ENCODE data around the gene KAZN.

Gene KAZN

DNA sequence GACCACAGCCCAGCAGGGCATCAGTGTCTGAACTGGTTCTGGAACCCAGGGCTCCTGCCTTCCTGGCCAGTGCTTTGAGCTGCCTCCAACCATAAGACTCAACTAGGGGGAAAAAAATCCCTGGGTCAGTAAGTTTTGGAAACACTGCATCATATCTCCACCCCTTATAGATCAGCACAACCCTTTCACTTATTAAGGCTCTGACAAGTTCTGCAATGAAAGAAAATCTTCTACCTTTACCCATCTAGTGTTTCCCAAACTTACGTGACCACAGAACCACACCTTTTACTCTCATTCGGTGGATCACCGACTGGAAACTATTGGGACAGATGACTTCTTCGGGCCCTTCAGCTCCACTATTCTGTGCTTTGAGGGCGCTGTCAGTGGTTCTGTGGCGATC is 476.7 kb downstream of the KAZN start:
- DNase-seq: no peak

DNA sequence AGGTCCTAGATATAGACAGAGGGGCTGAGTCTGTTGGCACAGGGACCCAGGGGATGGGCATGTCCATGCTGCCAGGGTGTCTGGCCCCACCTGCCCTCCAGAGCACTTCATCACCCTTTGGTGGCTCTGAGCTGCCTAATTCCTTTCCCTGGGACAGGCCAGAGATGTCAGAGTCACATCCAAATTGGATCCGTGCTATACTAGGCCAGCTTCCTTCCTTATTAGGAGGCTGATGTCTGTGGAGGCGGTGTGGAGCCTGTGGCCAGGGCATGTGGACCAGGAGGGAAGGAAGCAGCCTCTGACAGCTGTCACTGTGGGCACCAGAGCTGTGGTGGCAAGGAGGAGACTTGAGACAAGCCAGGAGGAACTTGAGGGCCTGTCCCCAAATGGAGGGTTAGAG is 477.3 kb downstream of the KAZN start:
- DNase-seq: no peak

DNA sequence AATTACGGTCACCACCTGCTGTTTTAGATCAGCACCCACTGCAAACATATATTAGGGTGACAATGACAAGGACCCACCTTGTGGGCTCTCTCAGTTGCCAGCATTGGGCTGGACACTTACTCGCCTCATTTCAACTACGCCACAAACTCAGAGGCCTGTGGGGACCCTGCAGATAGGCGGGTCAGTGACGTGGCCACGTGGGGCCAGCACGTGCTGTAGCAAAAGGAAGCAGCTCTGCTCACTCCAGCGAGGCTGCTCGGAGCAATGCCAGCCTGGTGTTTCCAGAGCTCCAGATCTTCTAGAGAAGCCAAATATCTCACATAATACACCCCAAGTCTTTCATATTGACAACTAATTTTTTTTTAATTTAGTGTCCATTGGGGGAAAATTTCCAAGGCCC is 478.3 kb downstream of the KAZN start:
- DNase-seq: no peak

DNA sequence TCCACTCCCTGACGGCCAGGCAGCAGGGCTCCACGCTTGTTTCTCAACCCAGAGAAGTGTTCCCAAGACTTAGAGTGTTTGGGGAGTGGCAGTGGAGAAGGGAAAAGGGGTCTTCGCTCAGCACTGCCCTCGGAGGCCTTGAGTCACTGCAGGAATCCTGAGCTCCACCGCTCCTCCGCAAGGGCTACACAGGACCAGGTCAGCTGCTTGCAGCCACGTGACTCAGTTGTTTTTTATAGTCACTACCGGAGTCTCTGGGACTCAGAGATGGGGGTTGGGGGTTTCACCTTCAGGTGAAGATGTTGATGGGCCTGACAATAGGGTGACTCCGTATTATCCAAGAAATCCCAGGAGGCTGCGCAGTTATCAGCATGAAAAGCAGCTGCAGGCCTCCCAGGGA is 478.9 kb downstream of the KAZN start:
- no peak for DNase-seq

DNA sequence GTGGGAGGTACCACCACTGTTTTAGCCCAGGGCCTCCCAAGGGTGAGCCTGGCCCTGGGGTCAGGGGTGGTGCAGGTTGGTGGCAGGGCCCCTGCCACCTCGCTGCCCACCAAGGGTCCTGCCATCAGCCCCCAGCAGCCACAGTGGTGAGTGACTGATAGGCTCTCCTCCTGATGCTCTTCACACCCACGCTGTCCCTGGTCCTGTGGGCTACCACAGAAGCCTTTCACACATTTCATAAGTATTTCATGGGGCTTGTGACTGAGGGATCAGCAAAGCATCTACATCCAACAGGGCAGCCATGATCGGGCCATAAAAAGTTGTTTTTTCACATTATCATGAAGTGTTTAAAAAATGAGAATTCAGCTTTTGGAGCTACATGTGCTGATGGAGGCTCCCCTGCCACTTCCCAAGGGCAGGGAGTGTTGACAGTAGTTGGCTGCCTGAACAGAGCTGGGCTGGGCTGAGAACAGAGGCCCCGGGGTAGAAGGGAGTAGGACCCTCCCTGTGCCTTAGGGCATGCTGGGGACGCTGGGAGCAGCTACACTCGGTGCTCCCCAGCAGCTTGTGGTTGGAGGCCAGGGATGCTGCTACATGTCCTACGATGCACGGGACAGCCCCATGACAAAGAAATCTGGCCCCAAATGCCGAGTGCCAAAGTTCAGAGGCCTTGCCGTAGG is 482.0 kb downstream of the KAZN start:
- DNase-seq: no peak

DNA sequence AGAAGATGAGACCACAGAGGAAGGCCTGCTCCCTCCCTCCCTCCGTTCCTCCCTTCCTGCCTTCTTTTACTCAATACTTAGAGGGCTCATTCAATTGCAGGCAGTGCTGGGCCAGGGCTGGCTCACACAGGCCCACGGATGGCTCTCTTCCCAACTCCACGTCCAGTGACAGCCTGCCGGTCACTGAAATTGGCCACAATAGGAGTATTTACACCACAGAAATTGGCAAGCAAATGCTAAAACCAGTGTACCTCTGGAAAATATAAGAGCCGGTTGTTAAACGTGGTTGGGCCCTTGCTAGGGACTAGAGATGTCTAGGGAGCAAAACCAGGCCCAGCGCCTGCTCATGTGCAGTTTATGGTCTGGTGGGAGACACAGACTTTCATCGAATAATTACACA is 482.6 kb downstream of the KAZN start:
- no peak for DNase-seq

DNA sequence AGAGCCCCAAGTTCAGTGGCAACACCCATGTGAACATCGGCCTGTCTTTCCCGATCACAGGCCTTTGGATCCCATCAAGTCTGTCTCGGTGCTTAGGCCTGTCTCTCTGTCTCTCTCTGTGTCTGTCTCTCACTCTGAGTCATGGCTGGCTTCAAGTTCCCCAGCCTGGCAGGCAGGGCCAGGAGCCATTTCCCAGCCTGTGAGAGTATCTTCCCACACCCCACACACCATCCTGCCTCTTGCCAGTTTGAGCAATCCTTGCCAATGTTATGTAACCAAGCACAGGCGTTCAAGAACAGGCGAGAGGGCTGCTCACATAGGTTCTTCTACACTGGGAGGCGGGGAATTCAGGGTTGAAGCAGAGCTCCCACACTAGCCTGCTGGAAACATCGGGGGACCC is 485.1 kb downstream of the KAZN start:
- DNase-seq: no peak

DNA sequence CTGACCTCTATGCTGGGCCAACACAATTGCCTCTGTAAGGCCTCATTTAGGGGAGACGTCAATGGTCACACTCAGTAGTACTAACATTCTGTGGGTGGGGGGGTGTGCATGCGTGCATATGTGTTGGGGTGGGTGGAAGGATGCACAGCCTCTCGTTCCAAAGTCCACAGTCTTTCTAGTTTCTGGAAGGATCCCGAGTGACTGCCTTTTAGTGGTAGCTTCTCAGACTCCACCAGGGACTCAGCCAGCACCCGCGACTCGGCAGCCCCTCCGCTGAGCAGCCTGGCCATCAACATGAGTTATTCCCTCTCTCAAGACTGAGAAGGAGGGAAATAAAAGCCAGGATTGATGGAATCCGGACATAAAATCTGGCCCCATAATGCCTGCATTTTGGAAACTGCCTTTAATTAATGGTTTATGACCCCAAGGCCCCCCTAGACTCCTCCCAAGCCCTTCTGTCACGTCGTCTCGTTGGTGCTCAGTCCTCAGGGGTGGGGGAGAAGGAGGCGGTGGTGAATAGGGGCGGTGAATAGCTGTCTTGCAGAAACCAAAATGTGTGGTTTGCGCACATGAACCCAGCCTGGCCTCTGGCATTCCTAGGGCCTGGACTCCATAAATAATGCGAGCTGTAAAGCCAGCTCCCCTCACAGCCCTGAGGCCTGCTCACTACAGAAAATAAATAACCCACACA is 489.9 kb downstream of the KAZN start:
- no peak for DNase-seq

DNA sequence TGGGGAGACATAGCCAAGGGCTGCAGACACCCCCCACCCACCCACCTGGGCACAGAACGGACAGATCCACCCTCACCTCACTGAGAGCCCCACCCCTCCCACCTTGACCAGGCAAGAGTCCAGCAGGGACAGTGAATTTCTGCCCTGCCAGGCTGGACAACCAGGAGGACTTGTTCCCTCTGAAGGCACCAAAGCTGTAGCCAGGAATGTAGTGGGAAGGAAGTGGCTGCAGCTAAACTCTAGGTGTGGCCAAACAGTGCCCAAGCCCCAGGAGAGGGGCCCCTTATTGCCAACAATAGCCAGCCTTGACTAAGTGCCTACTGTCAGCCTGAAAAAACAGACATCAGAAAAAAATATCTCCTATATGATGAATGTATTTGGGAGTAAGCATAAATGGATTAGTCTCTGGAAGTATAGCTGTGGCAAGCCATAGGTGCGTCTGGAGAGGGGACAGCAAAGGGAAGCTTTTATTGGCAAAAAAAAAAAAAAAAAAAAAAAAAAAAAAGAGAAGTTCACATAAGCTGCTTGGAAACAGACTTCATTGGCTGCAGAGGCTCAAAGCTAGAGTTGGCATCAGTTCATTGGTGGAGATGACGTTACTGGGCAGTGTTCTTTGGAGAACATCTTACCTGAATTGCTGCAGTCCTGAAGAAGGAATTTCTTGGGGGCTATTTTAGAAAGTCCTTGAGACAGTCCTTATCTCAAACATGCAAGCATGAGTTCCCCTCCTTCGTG is 490.9 kb downstream of the KAZN start:
- no peak for DNase-seq

DNA sequence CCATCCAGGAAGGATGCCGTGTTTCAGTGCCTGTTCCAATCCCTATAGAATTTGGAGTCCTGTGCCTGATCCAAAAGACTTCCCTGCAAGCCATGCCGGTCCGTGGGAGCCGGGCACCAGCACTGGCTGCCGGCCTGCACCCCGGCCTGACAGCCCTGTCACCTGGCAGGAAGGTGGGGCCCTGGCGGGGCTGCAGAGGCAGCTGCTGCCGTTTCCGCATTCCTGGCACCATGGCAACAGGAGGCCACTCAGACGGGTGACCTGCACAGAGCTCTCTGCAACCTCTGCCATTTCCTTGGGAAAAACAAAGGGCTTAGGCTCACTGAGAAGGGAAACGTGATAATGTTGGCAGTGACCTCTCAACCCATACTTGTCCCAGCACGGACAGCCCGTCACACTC is 491.9 kb downstream of the KAZN start:
- peak in 1 of 2 donors; percentile 18 for DNase-seq

DNA sequence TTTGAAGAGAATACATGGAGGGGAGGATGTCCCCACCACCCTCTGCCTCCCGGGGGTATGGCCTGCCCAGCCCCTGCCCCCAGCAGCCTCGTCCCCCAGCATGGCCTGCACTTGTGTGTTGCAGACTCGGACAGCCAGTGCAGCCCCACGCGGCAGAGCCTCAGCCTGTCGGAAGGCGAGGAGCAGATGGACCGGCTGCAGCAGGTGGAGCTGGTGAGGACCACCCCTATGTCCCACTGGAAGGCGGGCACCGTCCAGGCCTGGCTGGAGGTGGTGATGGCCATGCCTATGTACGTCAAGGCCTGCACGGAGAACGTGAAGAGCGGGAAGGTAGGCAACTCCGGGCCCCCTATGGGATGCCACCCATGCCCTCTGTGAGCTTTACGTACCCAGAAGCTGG is 495.6 kb downstream of the KAZN start:
- DNase-seq: no peak

DNA sequence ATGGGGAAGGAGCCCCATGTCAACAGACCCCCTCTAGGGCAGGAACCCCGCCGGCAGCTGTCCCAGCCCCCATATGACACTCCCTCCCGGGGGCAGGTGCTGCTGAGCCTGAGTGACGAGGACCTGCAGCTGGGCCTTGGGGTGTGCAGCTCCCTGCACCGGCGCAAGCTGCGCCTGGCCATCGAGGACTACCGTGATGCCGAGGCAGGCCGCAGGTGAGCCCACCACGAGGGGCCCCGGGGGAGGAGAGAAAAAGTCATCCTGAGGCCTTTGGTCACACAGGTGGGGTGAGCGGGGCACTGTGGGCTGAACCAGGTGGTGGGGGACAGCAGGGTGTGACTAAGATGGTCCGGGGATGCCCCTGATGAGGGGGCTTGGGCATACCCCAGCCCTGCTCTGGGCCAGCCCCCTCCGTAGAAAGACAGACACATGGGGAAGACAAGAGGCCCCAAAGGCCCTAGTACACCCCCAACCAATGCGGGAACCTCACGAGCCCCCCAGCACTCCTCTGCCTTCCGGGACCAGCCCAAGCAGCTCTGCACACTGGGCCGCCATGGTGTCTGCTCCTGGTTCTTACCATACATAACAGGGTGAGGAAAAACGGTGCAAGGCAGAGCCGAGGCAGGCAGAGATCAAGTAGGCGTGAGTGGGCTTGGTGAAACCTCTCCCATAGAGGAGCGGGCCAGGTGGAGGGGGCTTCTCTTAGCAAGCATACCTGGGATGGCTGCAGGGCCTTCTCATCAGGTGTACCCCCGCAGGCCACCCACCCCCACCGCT is 496.4 kb downstream of the KAZN start:
- no peak for DNase-seq

DNA sequence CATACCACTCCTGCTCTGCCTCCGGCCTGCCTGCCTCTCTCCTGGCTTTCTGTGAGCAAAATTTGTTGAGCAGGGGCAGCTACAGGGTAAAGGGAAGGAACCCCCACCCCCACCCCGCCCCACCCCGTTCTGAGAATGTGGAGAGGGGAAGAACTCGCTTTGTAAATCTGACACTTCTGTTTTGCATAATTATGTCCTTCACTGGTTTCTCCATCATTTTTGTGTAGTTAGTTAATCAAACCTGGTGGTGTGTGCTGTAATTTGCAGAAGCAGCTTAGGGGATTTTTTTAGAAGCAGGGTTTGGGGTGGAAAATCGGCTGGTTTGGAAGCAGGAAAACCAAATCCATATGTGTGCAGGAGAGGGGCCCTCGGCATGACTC is 497.0 kb downstream of the KAZN start:
- no peak for DNase-seq

DNA sequence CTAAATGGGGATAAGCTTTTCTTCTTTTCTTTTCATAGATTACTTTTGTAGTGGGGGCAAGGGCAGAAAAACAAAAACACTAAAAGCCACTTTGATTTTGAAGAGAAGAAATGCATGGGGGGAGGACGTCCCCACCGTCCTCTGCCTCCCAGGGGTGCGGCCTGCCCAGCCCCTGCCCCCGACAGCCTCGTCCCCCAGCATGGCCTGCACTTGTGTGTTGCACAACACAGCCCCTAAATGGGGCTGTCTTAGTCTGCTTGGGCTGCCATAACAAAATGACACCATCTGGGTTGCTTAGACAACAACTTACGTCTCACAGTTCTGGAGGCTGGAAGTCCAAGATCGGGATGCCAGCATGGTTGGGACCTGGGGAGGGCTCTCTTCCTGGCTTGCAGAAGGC is 497.8 kb downstream of the KAZN start:
- DNase-seq: no peak

DNA sequence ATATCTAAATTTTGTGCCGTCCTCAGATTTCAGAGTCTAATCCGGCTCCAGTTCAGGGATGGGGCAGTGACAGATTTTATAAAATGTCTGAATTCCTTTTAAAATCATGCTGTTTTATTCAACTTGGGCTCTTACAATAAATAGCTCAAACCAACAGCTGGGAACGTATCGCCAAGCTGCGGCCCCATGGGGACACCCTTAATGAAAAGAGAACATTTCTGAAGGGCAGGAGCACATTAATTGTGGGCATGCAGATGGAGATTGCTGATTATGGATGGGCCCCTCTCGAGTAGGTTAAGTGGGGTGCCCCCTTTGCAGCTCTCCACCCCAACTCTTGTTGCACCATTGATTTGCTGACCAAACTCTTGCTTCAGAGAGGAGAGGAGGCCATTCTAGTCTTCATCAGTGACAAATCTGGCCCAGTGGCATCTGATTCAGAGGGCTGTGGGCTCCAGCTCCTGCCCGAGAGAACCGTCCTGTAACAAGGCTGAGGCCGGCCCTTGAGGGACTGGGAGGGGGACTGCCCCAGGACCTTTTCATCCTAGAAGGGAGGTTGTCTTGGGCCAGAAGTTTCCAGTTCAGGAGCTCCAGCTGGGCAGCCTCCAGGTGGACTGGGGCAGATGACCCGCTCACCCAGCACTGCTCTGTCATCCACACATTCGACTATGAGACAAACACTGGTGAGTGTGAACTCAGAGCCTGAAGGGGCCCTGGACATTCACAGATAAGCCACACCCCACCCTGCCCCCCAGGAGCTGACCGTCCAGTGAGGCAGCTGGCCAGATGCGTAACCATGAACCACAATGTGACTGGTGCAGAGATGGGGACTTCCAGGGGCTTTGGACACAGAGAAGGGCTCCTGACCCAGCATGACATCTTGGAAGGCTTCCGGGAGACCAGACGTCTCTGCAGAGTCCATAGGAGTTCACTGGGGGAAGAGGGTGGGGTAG is 500.0 kb downstream of the KAZN start:
- DNase-seq: no peak

DNA sequence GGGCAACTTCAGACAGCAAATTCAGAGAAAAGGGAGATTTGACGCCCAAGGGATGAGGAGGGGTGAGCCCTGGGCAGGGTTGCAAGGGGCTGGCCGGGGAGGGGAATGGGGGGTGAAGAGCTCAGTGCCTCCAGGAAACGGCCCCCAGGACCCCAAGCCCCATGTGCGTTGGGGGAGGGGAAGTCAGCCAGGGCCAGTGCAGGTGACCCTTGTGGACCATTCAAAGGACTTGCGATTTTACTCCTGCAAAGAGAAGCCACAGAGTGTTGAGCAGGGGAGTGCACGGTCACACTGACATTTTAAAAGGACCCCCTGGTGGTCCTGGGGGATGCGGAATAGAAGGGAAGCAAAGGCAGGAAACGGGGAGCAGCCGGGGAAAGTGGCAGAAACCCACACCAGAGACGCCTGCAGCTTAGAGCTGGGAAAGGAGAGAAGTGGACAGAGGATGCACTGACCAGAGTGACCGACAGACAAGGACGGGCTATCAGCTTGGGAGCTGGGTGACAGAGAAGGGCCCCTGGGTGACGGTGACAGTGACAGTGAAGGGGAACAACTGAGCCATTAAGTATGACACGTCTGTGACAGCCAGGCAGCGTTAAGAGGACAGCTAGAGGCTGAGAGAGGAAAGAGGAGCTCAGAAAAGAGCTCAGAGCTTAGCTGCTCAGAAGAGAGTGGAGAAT is 501.1 kb downstream of the KAZN start:
- no peak for DNase-seq

DNA sequence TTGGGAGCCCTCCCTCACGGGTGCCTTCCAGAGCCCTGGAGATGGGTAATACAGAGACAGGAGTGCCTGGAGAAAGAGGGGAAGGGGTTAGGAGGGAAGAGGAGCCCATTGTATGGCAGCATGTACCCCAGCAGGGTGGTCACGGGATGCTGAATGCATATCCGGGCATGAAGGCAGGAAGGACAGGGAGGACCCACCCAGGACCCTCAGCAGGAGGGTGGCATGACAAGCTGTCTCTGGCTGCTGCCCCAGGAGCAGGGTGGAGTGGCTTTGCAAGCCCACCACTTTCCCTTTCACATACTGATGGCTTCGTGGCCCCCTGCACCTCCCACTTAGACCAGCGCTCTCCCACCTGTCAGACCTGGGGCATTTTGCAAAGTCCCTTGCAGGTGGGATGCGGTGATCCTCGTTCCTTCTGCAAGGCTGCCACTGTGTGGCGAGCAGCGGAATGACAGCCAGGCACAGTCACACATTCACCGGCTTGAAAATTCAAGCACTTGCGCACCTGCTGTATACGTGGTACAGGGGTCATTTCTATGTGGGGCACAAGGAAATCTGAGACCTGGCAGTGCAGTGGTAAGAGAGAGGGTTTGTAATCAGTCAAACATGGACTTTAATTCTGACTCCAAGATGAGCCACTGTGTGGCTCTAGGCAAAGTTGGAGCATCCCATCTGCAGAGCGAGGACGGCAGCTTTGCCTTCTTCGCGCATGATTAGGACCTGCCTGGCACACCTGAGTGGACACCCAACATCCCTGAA is 501.8 kb downstream of the KAZN start:
- peak; percentile 27 to 28 for DNase-seq

DNA sequence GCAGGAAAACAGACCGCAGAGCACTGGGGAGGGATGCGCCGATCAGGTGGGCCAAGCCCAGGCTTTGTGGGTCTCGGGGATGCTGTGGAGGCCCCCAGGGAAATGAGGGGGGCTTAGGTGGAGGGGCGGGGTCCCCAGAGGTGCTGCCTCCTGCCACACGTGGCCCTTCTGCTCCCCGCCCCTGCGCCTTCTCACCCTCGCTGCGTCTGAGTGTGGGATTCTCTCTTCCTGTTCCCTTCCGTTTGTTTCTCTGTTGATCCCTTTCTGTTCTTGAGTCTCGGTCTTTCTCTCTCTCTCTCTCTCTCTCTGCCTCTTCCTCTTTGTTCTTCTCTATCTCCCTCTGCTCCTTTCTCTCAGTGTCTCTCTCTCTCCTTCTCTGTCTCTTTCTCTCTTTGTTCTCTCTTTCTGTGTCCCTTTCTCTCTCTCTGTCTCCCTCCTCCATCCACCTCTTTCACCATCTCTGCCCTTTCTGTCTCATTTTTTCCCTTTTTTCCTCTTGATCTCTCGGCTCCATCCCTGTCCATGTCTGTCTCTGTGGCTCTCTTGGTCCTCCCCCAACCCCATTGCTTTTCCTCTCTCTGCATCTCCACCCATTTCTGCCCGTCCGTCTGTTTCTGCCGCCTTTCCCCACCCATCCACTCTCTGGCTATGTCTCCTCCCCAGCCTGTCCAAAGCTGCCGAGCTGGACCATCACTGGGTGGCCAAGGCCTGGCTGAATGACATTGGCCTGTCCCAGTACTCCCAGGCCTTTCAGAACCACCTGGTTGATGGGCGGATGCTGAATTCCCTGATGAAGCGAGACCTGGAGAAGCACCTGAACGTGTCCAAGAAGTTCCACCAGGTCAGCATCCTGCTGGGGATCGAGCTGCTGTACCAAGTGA is 502.6 kb downstream of the KAZN start:
- DNase-seq: no peak

DNA sequence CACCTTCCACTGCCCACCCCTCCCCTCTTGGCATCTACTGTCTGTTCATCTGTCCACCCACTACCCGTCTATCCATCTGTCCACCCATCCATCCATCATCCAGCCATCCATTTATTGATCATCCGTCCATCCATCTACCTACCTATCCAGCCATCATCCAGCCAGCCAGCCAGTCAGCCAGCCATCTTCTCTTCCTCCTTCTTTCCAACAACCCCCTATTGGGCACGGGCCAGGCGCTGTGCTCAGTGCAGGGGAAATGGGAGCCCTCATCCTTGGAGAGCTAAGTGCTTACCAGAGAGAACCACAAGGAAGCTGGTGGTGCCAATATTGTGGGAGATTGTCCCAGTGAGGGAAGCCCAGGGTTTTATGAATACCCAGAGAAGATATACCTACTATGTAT is 503.3 kb downstream of the KAZN start:
- no peak for DNase-seq

DNA sequence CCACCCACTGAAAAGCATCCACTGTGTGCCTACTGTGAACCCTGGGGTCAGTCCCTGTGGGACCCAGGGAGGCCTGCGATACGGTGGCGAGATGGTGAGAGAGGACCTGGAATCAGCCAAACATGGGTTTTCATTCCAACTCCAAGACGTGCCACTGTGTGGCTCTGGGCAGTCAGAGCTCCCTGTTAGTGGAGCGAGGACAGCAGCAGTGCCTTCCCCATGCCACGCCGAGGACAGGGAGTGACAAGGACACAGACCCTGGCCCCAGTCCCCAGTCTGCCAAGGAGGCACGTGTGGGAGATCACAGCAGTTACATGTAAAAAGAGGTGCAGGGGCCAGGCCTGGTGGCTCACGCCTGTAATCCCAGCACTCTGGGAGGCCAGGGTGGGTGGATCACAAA is 504.2 kb downstream of the KAZN start:
- no peak for DNase-seq
